Natural killer cell (primary cell): Measurements from ENCODE around the gene LTA. TPM values are rescaled to one million over a fixed set of nuclear protein-coding genes. Genes with fewer than 3 reads are reported as not detected.

Experiments
- ATAC-seq, 3 donors: fragments of 150-1000 bp in 2 of 3; fragments of 200-7000 bp in 1 of 3; cut with Tn5 transposase; 1 replicate in 1 of 3; 2 replicates in 2 of 3; pipeline ENCODE4 v1.10.0; 2021; ENCODE audit warnings: mild to moderate bottlenecking in 2 of 3, moderate library complexity in 2 of 3
- DNase-seq, 2 donors: peaks; one replicate each; pipeline versions ENCODE4 v3.0.0 to v3.0.0-alpha.2; 2013 to 2021; ENCODE audit warnings: mixed read lengths in 1 of 2
- H3K27ac ChIP-seq: one replicate; pipeline ENCODE4 v1.5.1; 2013; ENCODE audit warnings: mild to moderate bottlenecking, low read length
- H3K27me3 ChIP-seq: one replicate; pipeline ENCODE4 v1.6.1; 2013; ENCODE audit warnings: low read length; ENCODE audit not compliant: control insufficient read depth, insufficient read depth
- H3K36me3 ChIP-seq: one replicate; pipeline ENCODE4 v1.6.1; 2013; ENCODE audit warnings: low read length; ENCODE audit not compliant: control insufficient read depth, insufficient read depth
- H3K4me1 ChIP-seq: one replicate; pipeline ENCODE4 v1.6.1; 2013; ENCODE audit warnings: low read length; ENCODE audit not compliant: control insufficient read depth, insufficient read depth
- H3K4me3 ChIP-seq: one replicate; pipeline ENCODE4 v1.5.1; 2013; ENCODE audit warnings: low read length
- H3K9me3 ChIP-seq: one replicate; pipeline ENCODE4 v1.6.1; 2013; ENCODE audit warnings: low read length; ENCODE audit not compliant: control insufficient read depth, insufficient read depth
- H3K27ac Mint-ChIP-seq, 2 donors: one replicate each; pipeline ENCODE4 v1.8.0; 2022; ENCODE audit warnings: mild to moderate bottlenecking in 2 of 2, mixed read lengths in 2 of 2, moderate library complexity in 1 of 2
- H3K27me3 Mint-ChIP-seq, 2 donors: one replicate each; pipeline ENCODE4 v1.8.0; 2022; ENCODE audit warnings: low read depth in 2 of 2, mixed read lengths in 2 of 2
- H3K36me3 Mint-ChIP-seq: one replicate; pipeline ENCODE4 v1.8.0; 2022; ENCODE audit warnings: mixed read lengths
- H3K4me1 Mint-ChIP-seq, 2 donors: one replicate each; pipeline ENCODE4 v1.8.0; 2022; ENCODE audit warnings: mixed read lengths in 2 of 2
- H3K4me3 Mint-ChIP-seq: one replicate; pipeline ENCODE4 v1.8.0; 2022; ENCODE audit warnings: mild to moderate bottlenecking, moderate library complexity, mixed read lengths
- H3K9me3 Mint-ChIP-seq, 2 donors: one replicate each; pipeline ENCODE4 v1.8.0; 2022; ENCODE audit warnings: mixed read lengths in 2 of 2
- CTCF ChIP-seq: fragments of 200-600 bp; IDR thresholded peaks from one replicate; pipeline ENCODE4 v1.8.0; 2022; ENCODE audit warnings: antibody characterized with exemption
- WGBS: methylation state at CpG from one replicate; pipeline ENCODE4 v1.1.7; 2013; ENCODE audit warnings: missing lambda C conversion rate; ENCODE audit not compliant: insufficient coverage; 5-methylcytosine and 5-hydroxymethylcytosine counted together
- intact Hi-C: fragments of 100-400 bp; cut with micrococcal nuclease; formaldehyde crosslinking; loops from one replicate; pipeline ENCODE4 v1.14.2; 2022
- total RNA-seq, 4 donors: library from RNA; stranded (reverse); fragments of 120-200 nt in 1 of 4; gene quantifications; one replicate each; pipeline versions ENCODE4 v1.2.3 to v1.2.4, GENCODE V29; 2013 to 2022

The LTA gene
- total RNA-seq, 3 donors from 2014 or later (not counting 1 experiment from before 2014, with no cell fraction given) = 7.6 to 13.1 (median 8.7) TPM

- no peak for DNase-seq
- no peak overlapping the region for H3K4me3 Mint-ChIP-seq
- no peak for ATAC-seq
- Histone ChIP-seq H3K36me3 (peaks cover 60% of the 10 kb centered on the region), H3K27ac (no peak overlapping the region), H3K9me3 (no peaks in the 10 kb centered on the region), H3K4me1 (no peaks in the 10 kb centered on the region), H3K4me3 (no peak overlapping the region), H3K27me3 (no peaks in the 10 kb centered on the region)
- H3K9me3 Mint-ChIP-seq = no peaks in the 10 kb centered on the region
- H3K36me3 Mint-ChIP-seq = peaks cover 8% of the 10 kb centered on the region
- peak overlapping the region in 1 of 2 donors; percentile 31 for H3K27ac Mint-ChIP-seq
- TF ChIP-seq CTCF = no peak
- 92% methylated on average over 5 of the region's 6 CpGs for WGBS
- intact Hi-C loops = no loop called here
- H3K4me1 Mint-ChIP-seq = peaks cover 12 to 22% of the 10 kb centered on the region in 2 donors
- H3K27me3 Mint-ChIP-seq = no peaks in the 10 kb centered on the region
Measured at GRCh38 chr6:31530659-31531058, 41.4 kb upstream of the LTA start.

- peaks cover 11% of the 10 kb centered on the region for H3K36me3 Mint-ChIP-seq
- Histone ChIP-seq H3K9me3 (no peaks in the 10 kb centered on the region), H3K4me1 (no peaks in the 10 kb centered on the region), H3K27me3 (no peaks in the 10 kb centered on the region), H3K4me3 (no peak overlapping the region), H3K27ac (no peak overlapping the region), H3K36me3 (peaks cover 65% of the 10 kb centered on the region)
- no peak for DNase-seq
- peaks cover 17 to 27% of the 10 kb centered on the region in 2 donors for H3K4me1 Mint-ChIP-seq
- no peaks in the 10 kb centered on the region for H3K27me3 Mint-ChIP-seq
- no peak for ATAC-seq
- 97% methylated on average over 5 of the region's 7 CpGs for WGBS
- no peak overlapping the region for H3K27ac Mint-ChIP-seq
- intact Hi-C loops = no loop called here
- no peak for TF ChIP-seq CTCF
- no peak overlapping the region for H3K4me3 Mint-ChIP-seq
- no peaks in the 10 kb centered on the region for H3K9me3 Mint-ChIP-seq
Measured at GRCh38 chr6:31531162-31531561, 40.9 kb upstream of the LTA start.

GRCh38 chr6:31531771-31532643, 40.1 kb upstream of the LTA start:
- Histone ChIP-seq H3K36me3 (peaks cover 73% of the 10 kb centered on the region), H3K4me3 (no peak overlapping the region), H3K9me3 (no peaks in the 10 kb centered on the region), H3K4me1 (no peaks in the 10 kb centered on the region), H3K27me3 (no peaks in the 10 kb centered on the region), H3K27ac (no peak overlapping the region)
- Mint-ChIP-seq H3K36me3 (peaks cover 17% of the 10 kb centered on the region), H3K27me3 (no peaks in the 10 kb centered on the region), H3K4me1 (peaks cover 23 to 32% of the 10 kb centered on the region in 2 donors), H3K9me3 (no peaks in the 10 kb centered on the region), H3K27ac (peak overlapping the region; percentile 9 to 37), H3K4me3 (no peak overlapping the region)
- WGBS = 92% methylated on average over 7 of the region's 9 CpGs
- TF ChIP-seq CTCF = no peak
- no peak for DNase-seq
- ATAC-seq = no peak
- intact Hi-C loops = no loop called here
